ENCODE data around the gene LRRC56. TPM values are rescaled to one million over a fixed set of nuclear protein-coding genes. Genes with fewer than 3 reads are reported as not detected.

The LRRC56 gene
- total RNA-seq, 5 donors from 2014 or later (not counting 1 experiment from before 2014, with no cell fraction given): 3.4 to 6.1 (median 5.6) TPM

DNA sequence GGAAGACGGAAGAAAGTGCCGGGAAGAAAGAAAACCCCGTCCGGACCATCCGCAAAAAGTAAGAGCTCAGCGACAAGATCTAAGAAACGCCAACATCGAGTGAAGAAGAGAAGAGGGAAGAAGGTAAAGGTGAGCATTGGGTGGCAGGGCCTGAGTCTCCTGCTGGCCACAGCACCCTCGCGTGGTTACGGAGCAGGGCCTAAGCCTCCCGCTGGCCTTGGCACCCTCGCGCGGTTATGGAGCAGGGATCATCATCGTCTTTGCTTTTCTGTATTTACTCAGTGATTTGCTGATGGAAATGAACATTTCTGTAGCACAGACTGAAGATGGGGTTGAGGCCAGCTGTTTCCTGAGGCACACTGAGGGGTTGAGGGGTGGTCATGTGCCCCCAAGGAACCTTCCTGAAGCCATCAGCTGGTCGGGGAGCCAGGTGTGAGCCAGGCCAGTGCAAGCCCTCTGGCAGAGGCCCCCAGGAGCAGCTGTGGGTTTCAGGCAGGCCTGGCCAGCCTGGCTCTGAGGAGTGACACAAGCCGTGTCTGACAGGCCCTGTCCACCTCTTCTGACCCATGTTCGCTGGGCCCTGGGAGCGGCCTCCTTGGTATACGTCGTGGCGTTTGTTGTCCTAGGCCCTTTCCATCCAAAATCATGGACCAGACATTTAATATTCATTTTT lies 64.4 kb downstream of the LRRC56 start:
- no peaks in the 10 kb centered on the region for H3K9me3 Mint-ChIP-seq
- H3K27ac ChIP-seq (ENCODE audit: low read length): no peak overlapping the region
- ChIA-PET CTCF (interaction anchor here in 1 of 2 donors (0.7 kb wide), 1 partner anchor 1958 kb away, joined by 5 read pairs; no protein-coding TSS in a partner anchor), POLR2A (interaction anchor here in 1 of 2 donors (0.7 kb wide), 1 partner anchor 356 kb away, joined by 6 read pairs; no protein-coding TSS in a partner anchor)
- no peaks in the 10 kb centered on the region for H3K9me3 ChIP-seq
- H3K4me3 ChIP-seq (ENCODE audit: control insufficient read depth in 1 of 2, extremely low read depth in 1 of 2, low read length in 1 of 2): no peak overlapping the region
- no peaks in the 10 kb centered on the region for H3K27me3 Mint-ChIP-seq
- ATAC-seq (replicated peaks in 1 of 4) (no peak), DNase-seq (no peak)
- no peak overlapping the region for H3K4me3 Mint-ChIP-seq
- no peaks in the 10 kb centered on the region for H3K27me3 ChIP-seq (replicated peaks in 1 of 2; ENCODE audit: control insufficient read depth in 2 of 2, extremely low read depth in 1 of 2, insufficient read depth in 2 of 2, low read length in 1 of 2)
- H3K36me3 Mint-ChIP-seq: peaks cover 33% of the 10 kb centered on the region
- WGBS (ENCODE audit: insufficient coverage): 96% methylated on average over 13 of the region's 23 CpGs
- H3K36me3 ChIP-seq (ENCODE audit: control insufficient read depth in 2 of 2, extremely low read depth in 1 of 2, insufficient read depth in 1 of 2, low read length in 1 of 2): peaks cover 37 to 81% of the 10 kb centered on the region in 2 donors
- H3K4me1 Mint-ChIP-seq: no peaks in the 10 kb centered on the region
- H3K27ac Mint-ChIP-seq: no peak overlapping the region
- H3K4me1 ChIP-seq (ENCODE audit: control insufficient read depth in 1 of 2, extremely low read depth in 1 of 2, insufficient read depth in 2 of 2, low read length in 2 of 2): peaks cover 0 to under 1% of the 10 kb centered on the region in 2 experiments

DNA sequence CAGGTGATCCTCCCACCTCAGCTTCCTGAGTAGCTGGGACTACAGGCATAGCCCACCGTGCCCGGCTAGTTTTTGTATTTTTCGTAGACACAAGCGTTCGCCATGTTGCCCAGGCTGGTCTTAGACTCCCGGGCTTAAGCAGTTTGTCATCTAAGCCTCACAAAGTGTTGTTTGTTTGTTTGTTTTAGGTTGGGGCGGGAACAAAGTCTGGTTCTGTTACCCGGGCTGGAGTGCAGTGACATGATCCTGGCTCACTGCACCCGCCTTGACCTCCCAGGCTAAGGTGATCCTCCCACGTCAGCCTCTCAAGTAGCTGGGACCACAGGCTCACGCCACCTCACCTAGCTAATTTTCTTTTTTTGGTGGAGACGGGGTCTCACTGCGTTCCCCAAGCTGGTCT lies 65.8 kb downstream of the LRRC56 start:
- Histone ChIP-seq H3K9me3 (no peaks in the 10 kb centered on the region), H3K4me1 (ENCODE audit: control insufficient read depth in 1 of 2, extremely low read depth in 1 of 2, insufficient read depth in 2 of 2, low read length in 2 of 2) (no peaks in the 10 kb centered on the region), H3K27me3 (replicated peaks in 1 of 2; ENCODE audit: control insufficient read depth in 2 of 2, extremely low read depth in 1 of 2, insufficient read depth in 2 of 2, low read length in 1 of 2) (no peaks in the 10 kb centered on the region), H3K4me3 (ENCODE audit: control insufficient read depth in 1 of 2, extremely low read depth in 1 of 2, low read length in 1 of 2) (no peak overlapping the region), H3K27ac (ENCODE audit: low read length) (no peak overlapping the region), H3K36me3 (ENCODE audit: control insufficient read depth in 2 of 2, extremely low read depth in 1 of 2, insufficient read depth in 1 of 2, low read length in 1 of 2) (peaks cover 46 to 84% of the 10 kb centered on the region in 2 donors)
- no peaks in the 10 kb centered on the region for H3K4me1 Mint-ChIP-seq
- ChIA-PET POLR2A (no interaction called here), CTCF (interaction anchor here in 1 of 2 donors (0.6 kb wide), 1 partner anchor 66 kb away, joined by 3 read pairs; the partner anchor contains the start of gene LRRC56)
- no peak overlapping the region for H3K27ac Mint-ChIP-seq
- DNase-seq (no peak), ATAC-seq (replicated peaks in 1 of 4) (no peak)
- H3K36me3 Mint-ChIP-seq: peaks cover 29% of the 10 kb centered on the region
- H3K27me3 Mint-ChIP-seq: no peaks in the 10 kb centered on the region
- H3K9me3 Mint-ChIP-seq: no peaks in the 10 kb centered on the region
- H3K4me3 Mint-ChIP-seq: no peak overlapping the region
- 96% methylated on average over 7 of the region's 13 CpGs for WGBS (ENCODE audit: insufficient coverage)

Other genes starting within 250 kb of the LRRC56 start
- 100 to 1,000 TPM; 252 to 818 (median 459) TPM for gene PGGHG, start 248.4 kb upstream of the LRRC56 start, total RNA-seq
- not detected for gene IFITM5, start 238.0 kb upstream of the LRRC56 start, total RNA-seq
- gene IFITM2, start 229.7 kb upstream of the LRRC56 start, total RNA-seq: 100 to 1,000 TPM; 276 to 654 (median 359) TPM
- gene IFITM1, start 223.5 kb upstream of the LRRC56 start, total RNA-seq: 100 to 1,000 TPM; 201 to 427 (median 243) TPM
- gene IFITM3, start 216.7 kb upstream of the LRRC56 start, total RNA-seq: 10 to 100 TPM in 4 of 5 donors, 1 to 10 TPM in 1; 2.1 to 35.5 (median 17.6) TPM
- gene B4GALNT4, start 168.0 kb upstream of the LRRC56 start, total RNA-seq: 1 to 10 TPM; 1.7 to 5.6 (median 2.8) TPM
- under 1 TPM in 4 of 5 donors, not detected in 1; 0.32 to 0.85 (median 0.47) TPM for gene PKP3, start 143.3 kb upstream of the LRRC56 start, total RNA-seq
- gene SIGIRR, start 122.5 kb upstream of the LRRC56 start, total RNA-seq: 100 to 1,000 TPM; 395 to 488 (median 460) TPM
- gene ANO9, start 95.5 kb upstream of the LRRC56 start, total RNA-seq: 100 to 1,000 TPM; 103 to 128 (median 120) TPM
- 10 to 100 TPM; 22.4 to 33.5 (median 28.7) TPM for gene PTDSS2, start 87.2 kb upstream of the LRRC56 start, total RNA-seq
- 100 to 1,000 TPM; 126 to 141 (median 131) TPM for gene RNH1, start 30.3 kb upstream of the LRRC56 start, total RNA-seq
- gene HRAS, start 2.0 kb upstream of the LRRC56 start, total RNA-seq: 10 to 100 TPM; 27.6 to 53.4 (median 47.6) TPM
- 10 to 100 TPM in 1 of 5 donors, 1 to 10 TPM in 4; 5.1 to 13.4 (median 8.8) TPM for gene LMNTD2, start 23.2 kb downstream of the LRRC56 start, total RNA-seq
- gene RASSF7, start 23.4 kb downstream of the LRRC56 start, total RNA-seq: 10 to 100 TPM; 23.2 to 68.4 (median 63.4) TPM
- gene PHRF1, start 38.9 kb downstream of the LRRC56 start, total RNA-seq: 10 to 100 TPM; 40.2 to 69.4 (median 66.3) TPM
- 100 to 1,000 TPM in 1 of 5 donors, 10 to 100 TPM in 4; 58.9 to 128 (median 73.7) TPM for gene IRF7, start 78.4 kb downstream of the LRRC56 start, total RNA-seq
- under 1 TPM in 2 of 5 donors, not detected in 3; 0.26 to 0.29 TPM for gene CDHR5, start 87.4 kb downstream of the LRRC56 start, total RNA-seq
- gene SCT, start 89.7 kb downstream of the LRRC56 start, total RNA-seq: not detected
- gene DRD4, start 99.7 kb downstream of the LRRC56 start, total RNA-seq: 1 to 10 TPM in 2 of 5 donors, under 1 TPM in 3; 0.49 to 1.3 (median 0.98) TPM
- 100 to 1,000 TPM in 1 of 5 donors, 10 to 100 TPM in 4; 55.8 to 121 (median 57.3) TPM for gene DEAF1, start 157.7 kb downstream of the LRRC56 start, total RNA-seq
- gene TMEM80, start 158.3 kb downstream of the LRRC56 start, total RNA-seq: 10 to 100 TPM; 21.2 to 43.9 (median 42.4) TPM
- gene EPS8L2, start 168.7 kb downstream of the LRRC56 start, total RNA-seq: 10 to 100 TPM in 4 of 5 donors, 1 to 10 TPM in 1; 7.5 to 18.5 (median 14.6) TPM
- gene TALDO1, start 209.9 kb downstream of the LRRC56 start, total RNA-seq: 100 to 1,000 TPM in 3 of 5 donors, 10 to 100 TPM in 2; 60.5 to 106 (median 102) TPM
- 10 to 100 TPM; 40.8 to 73.5 (median 70.2) TPM for gene GATD1, start 240.0 kb downstream of the LRRC56 start, total RNA-seq